Astrocyte of the cerebellum (primary cell): ENCODE results near the gene ARHGAP1.
"Not testable (repeated sequence)": the region's sequence is repeated elsewhere in the genome, so short reads cannot be mapped to it uniquely, and the experiment has no call there.

ENCODE experiments used
- DNase-seq: peaks from one replicate; pipeline ENCODE4 v3.0.0-alpha.2; 2011; ENCODE audit warnings: low read depth
- H3K4me3 ChIP-seq: 2 replicates; pipeline ENCODE4 v1.5.1; 2011; ENCODE audit warnings: mild to moderate bottlenecking, low read depth, low read length, moderate library complexity
- CTCF ChIP-seq: IDR thresholded peaks from 2 replicates; pipeline ENCODE4 v1.5.1; 2012; ENCODE audit warnings: low read length, low read depth, moderate library complexity, mild to moderate bottlenecking; ENCODE audit errors: missing control alignments
- in situ Hi-C: cut with HindIII; loops from 2 replicates; pipeline ENCODE4 v1.10.0; 2017; ENCODE audit warnings: low sequenced_read_pairs

Gene ARHGAP1

GRCh38 chr11:46718155-46719019, 18.0 kb upstream of the ARHGAP1 start:
- in situ Hi-C loops: no loop called here
- TF ChIP-seq CTCF: no peak
- no peak for DNase-seq
- no peak overlapping the region for H3K4me3 ChIP-seq

- in situ Hi-C loops, DNase-seq, H3K4me3 ChIP-seq: not testable (repeated sequence)
Measured at GRCh38 chr11:46717825-46718154, 17.4 kb upstream of the ARHGAP1 start.

- no peak overlapping the region for H3K4me3 ChIP-seq
- in situ Hi-C loops: no loop called here
- no peak for TF ChIP-seq CTCF
- DNase-seq: no peak
Measured at GRCh38 chr11:46712874-46713576, 12.6 kb upstream of the ARHGAP1 start.

- no peak for TF ChIP-seq CTCF
- no peak for DNase-seq
- in situ Hi-C loops: no loop called here
- no peak overlapping the region for H3K4me3 ChIP-seq
Measured at GRCh38 chr11:46711303-46711702, 10.9 kb upstream of the ARHGAP1 start.

- peak; percentile 91 for DNase-seq
- TF ChIP-seq CTCF: no peak
- H3K4me3 ChIP-seq: no peak overlapping the region
- in situ Hi-C loops: no loop called here
Measured at GRCh38 chr11:46710821-46711269, 10.4 kb upstream of the ARHGAP1 start.

- H3K4me3 ChIP-seq, DNase-seq, in situ Hi-C loops: not testable (repeated sequence)
Measured at GRCh38 chr11:46709351-46709750, 8.9 kb upstream of the ARHGAP1 start.

- TF ChIP-seq CTCF: no peak
- no peak for DNase-seq
- in situ Hi-C loops: no loop called here
- H3K4me3 ChIP-seq: no peak overlapping the region
Measured at GRCh38 chr11:46706886-46707285, 6.5 kb upstream of the ARHGAP1 start.
